K562 (cell line): ENCODE data around the gene MAML3. TPM values are rescaled to one million over a fixed set of nuclear protein-coding genes. Genes with fewer than 3 reads are reported as not detected.

Experiments
- ATAC-seq: fragments of 200-7000 bp; cut with Tn5 transposase; 3 replicates; pipeline ENCODE4 v1.9.1; 2020; ENCODE audit warnings: moderate library complexity
- BruUV-seq: library from RNA; stranded (reverse); fragments of 400-500 nt; replicated peaks from 2 replicates; lab custom pipeline; 2021; lab: Mats Ljungman, UMichigan
- CTCF ChIA-PET: fragments of 300-600 bp; formaldehyde crosslinking; extraction: SDS; loops from one replicate; lab custom pipeline; 2021; ENCODE audit warnings: low intra/inter-chr PET ratio; lab: Yijun Ruan, JAX
- POLR2A ChIA-PET: fragments of 300-600, 350-650 bp; sonication (Branson Sonifier 250); formaldehyde crosslinking; extraction: SDS; loops from one replicate; lab custom pipeline; 2021; ENCODE audit warnings: antibody characterized with exemption, inconsistent platforms; lab: Yijun Ruan, JAX
- DNase-seq, 4 experiments: peaks; one replicate each; pipeline versions ENCODE4 v3.0.0 to v3.0.0-alpha.2; 2011 to 2018; ENCODE audit warnings: low spot score in 3 of 4, mixed read lengths in 3 of 4; ENCODE audit errors: extremely low read depth in 1 of 4
- FAIRE-seq: peaks from 2 replicates; lab custom pipeline; 2011; peaks lifted over from hg19 to GRCh38; lab: Jason Lieb, UNC
- H2AFZ ChIP-seq: 2 replicates; pipeline ENCODE4 v1.6.0; 2011; ENCODE audit warnings: low read depth, low read length, control low read depth, inconsistent platforms
- H3K27ac ChIP-seq: fragments of 200-600 bp; 3 replicates; pipeline ENCODE4 v1.8.0; 2011; ENCODE audit warnings: low read depth, mild to moderate bottlenecking, control low read depth, inconsistent platforms, low read length, moderate library complexity, mixed read lengths; ENCODE audit errors: extremely low read depth
- H3K27me3 ChIP-seq, 2 experiments: fragments of 300-600 bp in 1 of 2; 2 replicates in 1 of 2; 3 replicates in 1 of 2; pipeline versions ENCODE4 v1.6.0 to v1.8.0; 2011; ENCODE audit warnings: inconsistent platforms in 2 of 2, low read length in 2 of 2, mild to moderate bottlenecking in 1 of 2, mixed read lengths in 1 of 2, moderate library complexity in 1 of 2; ENCODE audit not compliant: control insufficient read depth in 2 of 2, insufficient read depth in 2 of 2
- H3K36me3 ChIP-seq: fragments of 300-600 bp; 3 replicates; pipeline ENCODE4 v1.8.0; 2011; ENCODE audit warnings: mild to moderate bottlenecking, low read length, inconsistent platforms; ENCODE audit not compliant: control insufficient read depth, insufficient read depth
- H3K4me1 ChIP-seq, 2 experiments: fragments of 200-600 bp in 1 of 2; replicated peaks in 1 of 2; 2 replicates in 1 of 2; 3 replicates in 1 of 2; pipeline versions ENCODE4 v1.5.1 to v1.8.0; 2011; ENCODE audit warnings: inconsistent platforms in 2 of 2, low read length in 2 of 2, mild to moderate bottlenecking in 1 of 2, mixed read lengths in 1 of 2, moderate library complexity in 1 of 2; ENCODE audit not compliant: control insufficient read depth in 2 of 2, insufficient read depth in 2 of 2
- H3K4me2 ChIP-seq: 2 replicates; pipeline ENCODE4 v1.6.1; 2011; ENCODE audit warnings: low read length, control low read depth, inconsistent platforms, mixed read lengths; ENCODE audit not compliant: insufficient read depth
- H3K4me3 ChIP-seq: fragments of 200-600 bp; sonication (generic), shearing (Covaris generic); 2 replicates; pipeline ENCODE4 v1.5.1; 2016; ENCODE audit warnings: control low read depth, inconsistent platforms
- H3K79me2 ChIP-seq: fragments of 200-600 bp; 3 replicates; pipeline ENCODE4 v1.8.0; 2011; ENCODE audit warnings: low read length, inconsistent platforms; ENCODE audit not compliant: control insufficient read depth, insufficient read depth
- H3K9ac ChIP-seq, 2 experiments: 2 replicates each; pipeline versions ENCODE4 v1.6.0 to v1.6.1; 2011; ENCODE audit warnings: low read depth in 2 of 2, low read length in 2 of 2, control low read depth in 1 of 2, inconsistent platforms in 1 of 2, mild to moderate bottlenecking in 1 of 2, mixed read lengths in 1 of 2; ENCODE audit not compliant: insufficient read depth in 1 of 2
- H3K9me1 ChIP-seq: one replicate; pipeline ENCODE4 v1.6.0; 2011; ENCODE audit warnings: inconsistent platforms, mild to moderate bottlenecking, low read length, moderate library complexity; ENCODE audit not compliant: control insufficient read depth, insufficient read depth
- H3K9me3 ChIP-seq: replicated peaks from 2 replicates; pipeline ENCODE4 v1.5.1; 2011; ENCODE audit warnings: low read depth, low read length, inconsistent platforms; ENCODE audit not compliant: control insufficient read depth, insufficient read depth
- H4K20me1 ChIP-seq: replicated peaks from 2 replicates; pipeline ENCODE4 v1.6.1; 2011; ENCODE audit warnings: low read length, inconsistent platforms, mixed read lengths; ENCODE audit not compliant: control insufficient read depth, insufficient read depth
- FOXA3 ChIP-seq, 2 experiments: fragments of 450-650 bp in 1 of 2; sonication (generic) in 1 of 2; formaldehyde crosslinking; IDR thresholded peaks in 1 of 2; conservative IDR thresholded peaks in 1 of 2; 2 replicates each; pipeline versions ENCODE4 v1.4.0 to v1.8.0; 2020 to 2022; ENCODE audit warnings: mild to moderate bottlenecking in 2 of 2, missing genetic modification reagents in 1 of 2
- HSF4 ChIP-seq: fragments of 250-450 bp; sonication (Bioruptor Pico); IDR thresholded peaks from 2 replicates; pipeline ENCODE4 v2.1.2; 2022; ENCODE audit warnings: mild to moderate bottlenecking, moderate library complexity, borderline replicate concordance
- IFI16 ChIP-seq: fragments of 250-450 bp; sonication (Bioruptor Pico); IDR thresholded peaks from 2 replicates; pipeline ENCODE4 v2.1.2; 2022; ENCODE audit warnings: mild to moderate bottlenecking, inconsistent platforms
- NBN ChIP-seq: fragments of 450-650 bp; IDR thresholded peaks from 2 replicates; pipeline ENCODE4 v1.6.1; 2016; ENCODE audit warnings: low read depth, mild to moderate bottlenecking
- NR2C1 ChIP-seq, 2 experiments: fragments of 450-650 bp; IDR thresholded peaks; 2 replicates each; pipeline ENCODE4 v1.6.1; 2017; ENCODE audit warnings: mild to moderate bottlenecking in 2 of 2, antibody characterized with exemption in 1 of 2, inconsistent platforms in 1 of 2, missing compliant biosample characterization in 1 of 2, missing genetic modification characterization in 1 of 2
- SMAD1 ChIP-seq: fragments of 150-350 bp; IDR thresholded peaks from 2 replicates; pipeline ENCODE4 v1.6.1; 2014; ENCODE audit warnings: low read length, low read depth; ENCODE audit not compliant: partially characterized antibody
- SPI1 ChIP-seq: IDR thresholded peaks from 2 replicates; pipeline ENCODE4 v1.6.1; 2011; ENCODE audit warnings: low read depth, low read length, control low read depth, borderline replicate concordance
- XRCC5 ChIP-seq: fragments of 200-400 bp; formaldehyde crosslinking; IDR thresholded peaks from 2 replicates; pipeline ENCODE4 v1.6.1; 2017; ENCODE audit warnings: low read depth, mild to moderate bottlenecking, low read length
- ZNF263 ChIP-seq: sonication (generic); formaldehyde crosslinking; IDR thresholded peaks from 2 replicates; pipeline ENCODE4 v1.8.0; 2022; ENCODE audit warnings: mild to moderate bottlenecking, missing genetic modification reagents, borderline replicate concordance
- ZNF584 ChIP-seq: fragments of 200-800 bp; sonication (Bioruptor generic); IDR thresholded peaks from 2 replicates; pipeline ENCODE4 v1.6.1; 2016; ENCODE audit warnings: low read depth, mild to moderate bottlenecking, missing genetic modification characterization, missing compliant biosample characterization
- WGBS: fragments of 100-300 bp; shearing (Covaris generic); methylation state at CpG from one replicate; pipeline ENCODE4 v1.1.6; 2016; ENCODE audit warnings: low coverage, mixed read lengths; ENCODE audit not compliant: insufficient coverage; ENCODE audit errors: missing lambda C conversion rate; 5-methylcytosine and 5-hydroxymethylcytosine counted together
- in situ Hi-C: fragments of 300-500 bp; cut with MboI; formaldehyde crosslinking; loops from 4 replicates; pipeline ENCODE4 v1.15.0; 2018; ENCODE audit warnings: inconsistent platforms, mixed read lengths
- intact Hi-C: fragments of 100-400 bp; cut with micrococcal nuclease; formaldehyde crosslinking; loops from 2 replicates; pipeline ENCODE4 v1.14.2; 2022
- polyA plus RNA-seq, 8 experiments: library from polyadenylated mRNA; depleted of rRNA in 4 of 8; stranded (reverse) in 5 of 8; unstranded in 3 of 8; fragments of >200 nt; fragmentation: Nextera tagmentation in 2 of 8; fragmentation: Illumina TruSeq in 1 of 8; extraction: Ambion mirVana in 2 of 8; extraction: Trizol in 1 of 8; gene quantifications; 2 replicates each; pipeline versions ENCODE4 v1.2.1 to v1.2.3, GENCODE V29; 2011 to 2014; ENCODE audit warnings: inconsistent platforms in 1 of 8, missing spikeins in 1 of 8
- total RNA-seq, 7 experiments: library from RNA; depleted of rRNA in 6 of 7; stranded (reverse); fragments of >200 nt in 6 of 7; fragmentation: Illumina TruSeq in 2 of 7; extraction: Trizol in 2 of 7; gene quantifications; 2 replicates each; pipeline versions ENCODE4 v1.2.1 to v1.2.3, GENCODE V29; 2011 to 2021; ENCODE audit warnings: low replicate concordance in 1 of 7
- TF ChIP-seq, protein P1 (sequence below), 2 experiments: fragments of 450-650 bp; conservative IDR thresholded peaks; 2 replicates each; pipeline ENCODE4 v1.6.1; 2017; ENCODE audit warnings: mild to moderate bottlenecking in 2 of 2, moderate library complexity in 2 of 2
- TF ChIP-seq, protein P2 (sequence below): sonication (generic); formaldehyde crosslinking; IDR thresholded peaks from 2 replicates; pipeline ENCODE4 v1.9.0; 2022; ENCODE audit warnings: mild to moderate bottlenecking, missing genetic modification reagents
- TF ChIP-seq, protein P3 (sequence below), 2 experiments: fragments of 250-450 bp in 1 of 2; fragments of 450-650 bp in 1 of 2; sonication (Bioruptor Pico) in 1 of 2; IDR thresholded peaks; 2 replicates each; pipeline versions ENCODE4 v1.6.1 to v1.8.0; 2016 to 2021; ENCODE audit warnings: mild to moderate bottlenecking in 2 of 2, moderate library complexity in 2 of 2, missing compliant biosample characterization in 1 of 2, missing genetic modification characterization in 1 of 2
- TF ChIP-seq, protein P4 (sequence below): fragments of 450-650 bp; formaldehyde crosslinking; conservative IDR thresholded peaks from 2 replicates; pipeline ENCODE4 v1.4.0; 2022; ENCODE audit warnings: mild to moderate bottlenecking, missing genetic modification characterization

MAML3 gene
- total and polyA plus RNA-seq, 9 of the 15 experiments (the other 6 are each of a cell fraction or from before 2014, with no cell fraction given) = 0.01 to 0.55 (median 0.25) TPM

DNA sequence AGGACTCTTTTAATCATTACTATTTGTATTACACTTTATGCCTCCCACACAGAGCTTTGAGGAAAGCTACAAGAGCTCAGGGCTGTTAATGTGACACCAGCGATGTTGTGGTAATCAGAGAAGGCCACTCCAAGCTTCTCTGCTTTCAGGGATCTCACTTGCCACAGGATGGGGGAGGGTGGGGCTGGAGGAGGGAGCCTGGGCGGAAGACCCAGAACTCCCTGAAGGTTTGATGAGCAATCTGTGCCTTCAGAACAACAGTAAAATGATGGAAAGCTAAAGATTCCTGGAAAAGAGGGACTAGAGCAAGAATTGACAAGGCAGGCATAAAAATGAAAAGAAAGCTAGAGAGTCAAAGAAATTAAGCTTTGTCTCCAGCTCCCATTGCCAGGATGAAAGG is 75.6 kb downstream of the MAML3 start (continued):
- TF ChIP-seq, protein P1, sequence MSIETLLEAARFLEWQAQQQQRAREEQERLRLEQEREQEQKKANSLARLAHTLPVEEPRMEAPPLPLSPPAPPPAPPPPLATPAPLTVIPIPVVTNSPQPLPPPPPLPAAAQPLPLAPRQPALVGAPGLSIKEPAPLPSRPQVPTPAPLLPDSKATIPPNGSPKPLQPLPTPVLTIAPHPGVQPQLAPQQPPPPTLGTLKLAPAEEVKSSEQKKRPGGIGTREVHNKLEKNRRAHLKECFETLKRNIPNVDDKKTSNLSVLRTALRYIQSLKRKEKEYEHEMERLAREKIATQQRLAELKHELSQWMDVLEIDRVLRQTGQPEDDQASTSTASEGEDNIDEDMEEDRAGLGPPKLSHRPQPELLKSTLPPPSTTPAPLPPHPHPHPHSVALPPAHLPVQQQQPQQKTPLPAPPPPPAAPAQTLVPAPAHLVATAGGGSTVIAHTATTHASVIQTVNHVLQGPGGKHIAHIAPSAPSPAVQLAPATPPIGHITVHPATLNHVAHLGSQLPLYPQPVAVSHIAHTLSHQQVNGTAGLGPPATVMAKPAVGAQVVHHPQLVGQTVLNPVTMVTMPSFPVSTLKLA (conservative IDR thresholded peaks at IDR 0.05) = no peak
- TF ChIP-seq HSF4 (CRISPR knock-in tag) (no peak), NR2C1 (IDR thresholded peaks at IDR 0.05) (no peak), NR2C1 (tag; IDR thresholded peaks at IDR 0.05) (no peak), IFI16 (CRISPR knock-in tag) (no peak), SMAD1 (no peak), NBN (no peak)
- TF ChIP-seq, protein P2, sequence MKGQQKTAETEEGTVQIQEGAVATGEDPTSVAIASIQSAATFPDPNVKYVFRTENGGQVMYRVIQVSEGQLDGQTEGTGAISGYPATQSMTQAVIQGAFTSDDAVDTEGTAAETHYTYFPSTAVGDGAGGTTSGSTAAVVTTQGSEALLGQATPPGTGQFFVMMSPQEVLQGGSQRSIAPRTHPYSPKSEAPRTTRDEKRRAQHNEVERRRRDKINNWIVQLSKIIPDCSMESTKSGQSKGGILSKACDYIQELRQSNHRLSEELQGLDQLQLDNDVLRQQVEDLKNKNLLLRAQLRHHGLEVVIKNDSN (CRISPR knock-in tag) = no peak

DNA sequence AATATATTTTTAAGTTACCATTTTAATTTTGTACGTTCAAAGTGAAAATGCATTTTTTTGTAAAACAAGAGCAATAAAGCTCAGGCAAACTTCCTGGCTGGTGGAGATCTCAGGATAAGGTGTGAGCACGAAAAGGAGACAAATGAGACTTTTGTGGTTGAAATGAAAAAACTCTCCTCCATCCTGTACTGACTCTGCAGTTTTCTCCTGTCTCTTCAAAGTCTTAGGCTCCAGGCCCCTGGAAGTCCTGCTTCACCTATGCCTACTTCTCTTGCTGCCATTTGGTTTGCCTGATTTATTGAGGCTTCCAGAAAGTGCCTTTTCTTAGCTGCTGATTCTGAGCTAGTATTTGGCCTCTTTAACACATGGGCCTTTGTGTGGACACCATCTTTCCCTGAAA is 77.7 kb downstream of the MAML3 start:
- Histone ChIP-seq H2AFZ (no peak overlapping the region), H3K27me3 (peaks cover 0 to 2% of the 10 kb centered on the region in 2 experiments; a peak in 3 of 5 replicates), H3K9me1 (no peaks in the 10 kb centered on the region), H3K4me2 (no peak overlapping the region), H3K4me3 (no peak overlapping the region), H3K36me3 (no peaks in the 10 kb centered on the region), H3K9me3 (no peaks in the 10 kb centered on the region), H3K79me2 (no peaks in the 10 kb centered on the region), H4K20me1 (no peaks in the 10 kb centered on the region), H3K9ac (no peak overlapping the region), H3K4me1 (no peaks in the 10 kb centered on the region), H3K27ac (no peak overlapping the region)
- in situ Hi-C loops (no loop called here), intact Hi-C loops (no loop called here)
- FAIRE-seq (no peak), DNase-seq (no peak), ATAC-seq (no peak)
- ChIA-PET CTCF (no interaction called here), POLR2A (no interaction called here)
- BruUV-seq = no TSS peak
- 0% methylated on average over 2 of the region's 2 CpGs for WGBS
- no peak for TF ChIP-seq ZNF584 (CRISPR knock-in tag)
- TF ChIP-seq, protein P3, sequence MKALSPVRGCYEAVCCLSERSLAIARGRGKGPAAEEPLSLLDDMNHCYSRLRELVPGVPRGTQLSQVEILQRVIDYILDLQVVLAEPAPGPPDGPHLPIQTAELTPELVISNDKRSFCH (CRISPR knock-in tag; IDR thresholded peaks at IDR 0.05) = no peak
- TF ChIP-seq, protein P3 (tag; IDR thresholded peaks at IDR 0.05) = no peak
- TF ChIP-seq, protein P4, sequence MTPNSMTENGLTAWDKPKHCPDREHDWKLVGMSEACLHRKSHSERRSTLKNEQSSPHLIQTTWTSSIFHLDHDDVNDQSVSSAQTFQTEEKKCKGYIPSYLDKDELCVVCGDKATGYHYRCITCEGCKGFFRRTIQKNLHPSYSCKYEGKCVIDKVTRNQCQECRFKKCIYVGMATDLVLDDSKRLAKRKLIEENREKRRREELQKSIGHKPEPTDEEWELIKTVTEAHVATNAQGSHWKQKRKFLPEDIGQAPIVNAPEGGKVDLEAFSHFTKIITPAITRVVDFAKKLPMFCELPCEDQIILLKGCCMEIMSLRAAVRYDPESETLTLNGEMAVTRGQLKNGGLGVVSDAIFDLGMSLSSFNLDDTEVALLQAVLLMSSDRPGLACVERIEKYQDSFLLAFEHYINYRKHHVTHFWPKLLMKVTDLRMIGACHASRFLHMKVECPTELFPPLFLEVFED (CRISPR knock-in tag) = no peak
- TF ChIP-seq SPI1 = no peak
- TF ChIP-seq FOXA3 (CRISPR knock-in tag; conservative IDR thresholded peaks at IDR 0.05 in 1 of 2, IDR thresholded peaks at IDR 0.05 in 1 of 2) = no peak
- TF ChIP-seq ZNF263 (CRISPR knock-in tag) = no peak
- no peak for TF ChIP-seq XRCC5
